Upper lobe of left lung (tissue), 6 donors: ENCODE data around the gene PRDM11. TPM values are rescaled to one million over a fixed set of nuclear protein-coding genes. Genes with fewer than 3 reads are reported as not detected.
A peak's percentile ranks its signal among the peaks of the same experiment; 100 is the strongest.

Experiments used
- ATAC-seq, 2 donors: fragments of 200-7000 bp; cut with Tn5 transposase; one replicate each; pipeline ENCODE4 v1.9.1; 2022; ENCODE audit warnings: mild to moderate bottlenecking in 2 of 2, moderate library complexity in 2 of 2; ENCODE audit not compliant: low FRiP score in 2 of 2
- DNase-seq, 2 donors: peaks; one replicate each; pipeline ENCODE4 v3.0.0-alpha.2; 2019 to 2020
- H3K27ac ChIP-seq, 4 donors: fragments of 200-600 bp; sonication (generic); one replicate each; pipeline ENCODE4 v1.5.1; 2016 to 2019
- H3K27me3 ChIP-seq, 4 donors: fragments of 200-600 bp; sonication (generic); one replicate each; pipeline ENCODE4 v1.5.1; 2017 to 2019
- H3K36me3 ChIP-seq, 4 donors: fragments of 200-600 bp; sonication (generic); one replicate each; pipeline ENCODE4 v1.5.1; 2016 to 2019
- H3K4me1 ChIP-seq, 4 donors: fragments of 200-600 bp; sonication (generic); one replicate each; pipeline ENCODE4 v1.5.1; 2018 to 2019
- H3K4me3 ChIP-seq, 4 donors: fragments of 200-600 bp; sonication (generic); one replicate each; pipeline ENCODE4 v1.5.1; 2017 to 2019; ENCODE audit warnings: mild to moderate bottlenecking in 2 of 4, moderate library complexity in 1 of 4
- H3K9me3 ChIP-seq, 4 donors: fragments of 200-600 bp; sonication (generic); one replicate each; pipeline ENCODE4 v1.5.1; 2018 to 2019
- EP300 ChIP-seq, 4 donors: sonication (generic); formaldehyde crosslinking; IDR thresholded peaks; one replicate each; pipeline ENCODE4 v1.5.1; 2017; ENCODE audit warnings: antibody characterized with exemption in 4 of 4, control low read depth in 2 of 4
- POLR2A ChIP-seq, 4 donors: fragments of 450-650 bp; IDR thresholded peaks; one replicate each; pipeline ENCODE4 v1.5.1; 2016 to 2017; ENCODE audit warnings: antibody characterized with exemption in 4 of 4, mild to moderate bottlenecking in 2 of 4
- POLR2AphosphoS5 ChIP-seq, 2 donors: sonication (generic); formaldehyde crosslinking; IDR thresholded peaks; one replicate each; pipeline ENCODE4 v1.5.1; 2017; ENCODE audit warnings: antibody characterized with exemption in 2 of 2
- WGBS, 2 donors: methylation state at CpG; one replicate each; pipeline ENCODE4 v1.1.5; 2017 to 2018; 5-methylcytosine and 5-hydroxymethylcytosine counted together
- total RNA-seq, 6 donors: library from RNA; depleted of rRNA in 4 of 6; stranded (reverse); fragments of >200 nt in 4 of 6; gene quantifications; one replicate each; pipeline versions ENCODE4 v1.1.0 to v1.2.1, GENCODE V29; 2016 to 2021
- TF ChIP-seq, protein P1 (sequence below), 6 experiments: fragments of 450-650 bp in 4 of 6; fragments of 200-600 bp in 2 of 6; sonication (generic) in 2 of 6; IDR thresholded peaks; one replicate each; pipeline ENCODE4 v1.5.1; 2016 to 2019; ENCODE audit warnings: antibody characterized with exemption in 6 of 6
- donor health status: DM: no; HTN: no; CAD: no; lungs with moderate emphysema.
- donor health status: DM: no; HTN: yes; CAD: no; lungs with severe emphysema.

PRDM11 gene
- total RNA-seq, 6 donors from 2014 or later = 12.7 to 21.1 (median 16.0) TPM

DNA sequence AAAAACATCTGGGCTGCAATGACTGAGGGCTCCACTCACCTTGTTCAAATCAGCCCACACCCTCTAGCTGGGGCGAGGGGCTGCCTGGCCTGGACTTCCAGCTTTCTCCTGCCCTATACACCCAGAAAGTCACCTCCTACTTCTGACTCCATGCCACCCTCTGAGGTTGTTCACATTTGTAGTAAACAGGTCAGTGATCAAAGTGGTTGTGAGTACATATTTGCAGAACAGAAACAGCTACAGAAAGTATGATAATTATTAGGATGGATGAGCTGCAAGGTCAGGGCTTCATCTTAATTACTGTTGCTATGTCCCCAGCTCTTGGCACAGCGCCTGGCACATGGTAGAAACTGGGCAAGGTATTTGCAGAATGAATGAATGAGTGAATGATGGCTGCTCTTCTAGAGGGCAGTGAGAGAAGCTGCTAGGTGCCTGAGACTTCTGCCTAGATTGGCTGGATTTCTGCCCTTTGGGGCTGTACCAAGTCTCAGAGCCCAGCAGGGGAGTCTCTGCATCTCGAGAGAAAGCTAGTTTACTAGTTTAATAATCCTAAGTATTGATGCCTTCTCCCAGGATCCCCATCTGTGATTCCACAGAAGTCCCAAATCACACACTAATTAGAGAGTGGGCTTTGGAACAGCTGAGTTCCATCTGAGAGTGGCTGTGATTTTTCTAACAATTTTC is 103.7 kb downstream of the PRDM11 start:
- H3K36me3 ChIP-seq = no peaks in the 10 kb centered on the region
- H3K27ac ChIP-seq = no peak overlapping the region
- ATAC-seq = no peak
- WGBS, 2 donors = 71 to 79% methylated on average over 3 of the region's 3 CpGs
- H3K4me1 ChIP-seq = no peaks in the 10 kb centered on the region
- no peaks in the 10 kb centered on the region for H3K9me3 ChIP-seq
- DNase-seq = no peak
- no peaks in the 10 kb centered on the region for H3K27me3 ChIP-seq
- no peak for TF ChIP-seq EP300 (IDR thresholded peaks at IDR 0.05)
- H3K4me3 ChIP-seq = no peak overlapping the region

- no peaks in the 10 kb centered on the region for H3K9me3 ChIP-seq
- TF ChIP-seq, protein P1, sequence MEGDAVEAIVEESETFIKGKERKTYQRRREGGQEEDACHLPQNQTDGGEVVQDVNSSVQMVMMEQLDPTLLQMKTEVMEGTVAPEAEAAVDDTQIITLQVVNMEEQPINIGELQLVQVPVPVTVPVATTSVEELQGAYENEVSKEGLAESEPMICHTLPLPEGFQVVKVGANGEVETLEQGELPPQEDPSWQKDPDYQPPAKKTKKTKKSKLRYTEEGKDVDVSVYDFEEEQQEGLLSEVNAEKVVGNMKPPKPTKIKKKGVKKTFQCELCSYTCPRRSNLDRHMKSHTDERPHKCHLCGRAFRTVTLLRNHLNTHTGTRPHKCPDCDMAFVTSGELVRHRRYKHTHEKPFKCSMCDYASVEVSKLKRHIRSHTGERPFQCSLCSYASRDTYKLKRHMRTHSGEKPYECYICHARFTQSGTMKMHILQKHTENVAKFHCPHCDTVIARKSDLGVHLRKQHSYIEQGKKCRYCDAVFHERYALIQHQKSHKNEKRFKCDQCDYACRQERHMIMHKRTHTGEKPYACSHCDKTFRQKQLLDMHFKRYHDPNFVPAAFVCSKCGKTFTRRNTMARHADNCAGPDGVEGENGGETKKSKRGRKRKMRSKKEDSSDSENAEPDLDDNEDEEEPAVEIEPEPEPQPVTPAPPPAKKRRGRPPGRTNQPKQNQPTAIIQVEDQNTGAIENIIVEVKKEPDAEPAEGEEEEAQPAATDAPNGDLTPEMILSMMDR (IDR thresholded peaks at IDR 0.05) = peak; percentile 43 to 70 (median 58)
- TF ChIP-seq EP300 (IDR thresholded peaks at IDR 0.05) = no peak
- DNase-seq (peak; percentile 31 to 81), ATAC-seq (peak; percentile 29 to 60)
- H3K27ac ChIP-seq = no peak overlapping the region
- WGBS, 2 donors = 63 to 72% methylated on average over 13 to 22 of the region's 22 CpGs
- H3K36me3 ChIP-seq = no peaks in the 10 kb centered on the region
- no peak overlapping the region for H3K4me3 ChIP-seq
- H3K27me3 ChIP-seq = no peaks in the 10 kb centered on the region
- H3K4me1 ChIP-seq = no peaks in the 10 kb centered on the region
These were observed 105.9 kb downstream of the PRDM11 start for GRCh38 chr11:45252134-45252856.

GRCh38 chr11:45252877-45253276 is 106.4 kb downstream of the PRDM11 start:
- no peaks in the 10 kb centered on the region for H3K36me3 ChIP-seq
- no peaks in the 10 kb centered on the region for H3K4me1 ChIP-seq
- no peaks in the 10 kb centered on the region for H3K9me3 ChIP-seq
- TF ChIP-seq, protein P1 (IDR thresholded peaks at IDR 0.05) = no peak
- no peak for TF ChIP-seq EP300 (IDR thresholded peaks at IDR 0.05)
- TF ChIP-seq POLR2AphosphoS5 (IDR thresholded peaks at IDR 0.05) = no peak
- no peak for TF ChIP-seq POLR2A (IDR thresholded peaks at IDR 0.05)
- no peaks in the 10 kb centered on the region for H3K27me3 ChIP-seq
- no peak for ATAC-seq
- 44 to 63% methylated on average over 3 of the region's 3 CpGs for WGBS, 2 donors
- no peak overlapping the region for H3K4me3 ChIP-seq
- no peak for DNase-seq
- H3K27ac ChIP-seq = no peak overlapping the region

DNA sequence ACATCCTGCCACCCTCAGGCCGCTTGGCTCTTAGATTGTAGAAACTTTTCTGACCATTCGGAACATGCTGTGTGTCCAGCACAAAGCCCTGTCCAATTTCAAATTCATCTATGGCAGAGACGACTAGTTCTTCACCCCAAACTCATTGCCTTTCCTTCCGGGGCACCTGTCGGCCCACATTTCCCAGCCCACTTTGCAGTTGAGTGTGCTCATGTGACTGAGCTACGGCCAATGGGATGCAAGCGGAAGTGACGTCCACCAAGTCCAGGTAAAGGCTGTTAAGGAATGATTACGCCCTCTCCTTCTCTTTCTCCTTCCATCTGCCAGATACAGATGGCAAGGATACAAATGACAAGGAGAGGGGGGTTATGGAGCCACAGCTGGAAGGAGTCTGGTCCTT is 107.2 kb downstream of the PRDM11 start:
- no peaks in the 10 kb centered on the region for H3K36me3 ChIP-seq
- TF ChIP-seq EP300 (IDR thresholded peaks at IDR 0.05) (no peak), POLR2A (IDR thresholded peaks at IDR 0.05) (no peak), POLR2AphosphoS5 (IDR thresholded peaks at IDR 0.05) (no peak)
- TF ChIP-seq, protein P1 (IDR thresholded peaks at IDR 0.05) = no peak
- 89 to 95% methylated on average over 9 of the region's 9 CpGs for WGBS, 2 donors
- DNase-seq = no peak
- ATAC-seq = no peak
- H3K9me3 ChIP-seq = no peaks in the 10 kb centered on the region
- H3K4me1 ChIP-seq = no peaks in the 10 kb centered on the region
- H3K4me3 ChIP-seq = no peak overlapping the region
- H3K27ac ChIP-seq = no peak overlapping the region
- H3K27me3 ChIP-seq = no peaks in the 10 kb centered on the region

DNA sequence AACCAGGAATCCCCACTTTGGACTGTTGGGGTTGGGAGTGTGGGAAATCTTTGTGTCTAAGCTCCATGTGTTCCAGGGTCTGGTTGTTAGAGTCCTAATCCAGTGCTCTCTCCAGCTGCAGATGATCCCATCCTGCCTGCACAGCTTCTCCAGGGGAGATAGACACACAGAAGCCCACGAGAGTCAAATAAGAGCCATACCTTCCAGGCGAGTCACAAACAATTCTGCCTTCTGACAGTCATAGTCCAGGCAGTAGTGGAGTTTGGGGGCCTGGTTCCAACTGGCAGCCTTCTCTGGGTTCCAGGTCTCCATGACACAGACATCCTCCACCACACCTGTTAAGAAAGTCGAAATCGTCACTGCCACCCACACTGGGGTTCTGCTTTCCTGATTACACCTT is 107.6 kb downstream of the PRDM11 start:
- Histone ChIP-seq H3K27me3 (no peaks in the 10 kb centered on the region), H3K4me3 (no peak overlapping the region), H3K27ac (no peak overlapping the region), H3K4me1 (no peaks in the 10 kb centered on the region), H3K9me3 (no peaks in the 10 kb centered on the region), H3K36me3 (no peaks in the 10 kb centered on the region)
- ATAC-seq (no peak), DNase-seq (no peak)
- no peak for TF ChIP-seq POLR2AphosphoS5 (IDR thresholded peaks at IDR 0.05)
- TF ChIP-seq, protein P1 (IDR thresholded peaks at IDR 0.05) = no peak
- TF ChIP-seq EP300 (IDR thresholded peaks at IDR 0.05) = no peak
- TF ChIP-seq POLR2A (IDR thresholded peaks at IDR 0.05) = no peak
- WGBS, 2 donors = 88 to 94% methylated on average over 3 to 4 of the region's 4 CpGs
